Germinal center (tissue), 1 donor: Measurements from ENCODE around the gene CPSF6.
"Not testable (repeated sequence)": the region's sequence is repeated elsewhere in the genome, so short reads cannot be mapped to it uniquely, and the experiment has no call there.

Source experiments
- DNase-seq: peaks from one replicate; pipeline ENCODE4 v3.0.0; 2012; ENCODE audit warnings: mixed read lengths, low spot score

The CPSF6 gene

GRCh38 chr12:69239352-69239921, at the start of gene CPSF6:
CPSF6 (plus strand) TSS chr12:69239569; CDS start chr12:69239647, 78 bp downstream.
- peak; percentile 95 for DNase-seq

- no peak for DNase-seq
Measured at GRCh38 chr12:69196302-69197288, 42.8 kb upstream of the CPSF6 start.

- DNase-seq, result not testable (repeated sequence)
Measured at GRCh38 chr12:69199976-69200375, 39.4 kb upstream of the CPSF6 start.

- no peak for DNase-seq
Measured at GRCh38 chr12:69204191-69204590, 35.2 kb upstream of the CPSF6 start.

GRCh38 chr12:69210661-69211060, 28.7 kb upstream of the CPSF6 start:
- no peak for DNase-seq

- DNase-seq, result no peak
Measured at GRCh38 chr12:69211160-69211559, 28.2 kb upstream of the CPSF6 start.

- no peak for DNase-seq
Measured at GRCh38 chr12:69214169-69214568, 25.2 kb upstream of the CPSF6 start.

- no peak for DNase-seq
Measured at GRCh38 chr12:69225251-69225910, 14.0 kb upstream of the CPSF6 start.

GRCh38 chr12:69231479-69231878, 7.9 kb upstream of the CPSF6 start:
- no peak for DNase-seq

GRCh38 chr12:69238589-69239351, 599 bp upstream of the CPSF6 start:
- DNase-seq, result peak; percentile 33

- DNase-seq, result peak; percentile 39
Measured at GRCh38 chr12:69239922-69240630, 707 bp downstream of the CPSF6 start.

- no peak for DNase-seq
Measured at GRCh38 chr12:69240631-69240995, 1.2 kb downstream of the CPSF6 start.

GRCh38 chr12:69241438-69242092, 2.2 kb downstream of the CPSF6 start:
- DNase-seq, result no peak

- DNase-seq, result peak; percentile 8
Measured at GRCh38 chr12:69243099-69244084, 4.0 kb downstream of the CPSF6 start.

- DNase-seq, result no peak
Measured at GRCh38 chr12:69247268-69248018, 8.1 kb downstream of the CPSF6 start.

GRCh38 chr12:69252033-69252432, 12.7 kb downstream of the CPSF6 start:
- DNase-seq, result no peak

- DNase-seq, result peak; percentile 19
Measured at GRCh38 chr12:69254046-69254445, 14.7 kb downstream of the CPSF6 start.

- DNase-seq, result no peak
Measured at GRCh38 chr12:69254862-69255261, 15.5 kb downstream of the CPSF6 start.

- DNase-seq, result no peak
Measured at GRCh38 chr12:69258655-69259054, 19.3 kb downstream of the CPSF6 start.
